HepG2 (cell line): Measurements from ENCODE around the gene DPH2. TPM values are rescaled to one million over a fixed set of nuclear protein-coding genes. Genes with fewer than 3 reads are reported as not detected.

Source experiments
- ATF7 ChIP-seq, 2 experiments: fragments of 450-650 bp in 1 of 2; sonication (generic) in 1 of 2; formaldehyde crosslinking in 1 of 2; IDR thresholded peaks; 2 replicates each; pipeline versions ENCODE4 v1.4.0 to v1.6.1; 2016 to 2020; ENCODE audit warnings: antibody characterized with exemption in 1 of 2, mild to moderate bottlenecking in 1 of 2, missing genetic modification reagents in 1 of 2
- CEBPG ChIP-seq: IDR thresholded peaks from 2 replicates; pipeline ENCODE4 v1.6.1; 2016
- CENPBD1 ChIP-seq: sonication (generic); formaldehyde crosslinking; IDR thresholded peaks from 2 replicates; pipeline ENCODE4 v1.8.0; 2022; ENCODE audit warnings: missing genetic modification reagents, low read depth, mild to moderate bottlenecking, borderline replicate concordance
- E2F1 ChIP-seq: sonication (generic); formaldehyde crosslinking; IDR thresholded peaks from 2 replicates; pipeline ENCODE4 v1.5.0; 2020; ENCODE audit warnings: missing genetic modification reagents
- GATAD1 ChIP-seq: IDR thresholded peaks from 2 replicates; pipeline ENCODE4 v1.6.1; 2016; ENCODE audit warnings: missing genetic modification reagents, missing compliant biosample characterization
- HMG20A ChIP-seq: IDR thresholded peaks from 2 replicates; pipeline ENCODE4 v1.6.1; 2016; ENCODE audit warnings: borderline replicate concordance
- HNF4G ChIP-seq, 2 experiments: sonication (generic) in 1 of 2; formaldehyde crosslinking in 1 of 2; IDR thresholded peaks; 2 replicates each; pipeline versions ENCODE4 v1.4.0 to v1.6.1; 2011 to 2020; ENCODE audit warnings: borderline replicate concordance in 2 of 2, low read depth in 2 of 2, mild to moderate bottlenecking in 2 of 2, low read length in 1 of 2, missing genetic modification reagents in 1 of 2, moderate library complexity in 1 of 2
- IKZF5 ChIP-seq: IDR thresholded peaks from 2 replicates; pipeline ENCODE4 v1.6.1; 2018; ENCODE audit warnings: missing genetic modification reagents, mild to moderate bottlenecking, missing compliant biosample characterization
- MXD3 ChIP-seq: IDR thresholded peaks from 2 replicates; pipeline ENCODE4 v1.6.1; 2016; ENCODE audit warnings: mild to moderate bottlenecking, missing biosample characterization, missing genetic modification reagents
- NFIB ChIP-seq: sonication (generic); formaldehyde crosslinking; IDR thresholded peaks from 2 replicates; pipeline ENCODE4 v1.9.0; 2021; ENCODE audit warnings: missing genetic modification reagents, mild to moderate bottlenecking, borderline replicate concordance
- PPARG ChIP-seq: conservative IDR thresholded peaks from 2 replicates; pipeline ENCODE4 v1.6.1; 2016; ENCODE audit warnings: missing biosample characterization, missing genetic modification reagents
- SP5 ChIP-seq: IDR thresholded peaks from 2 replicates; pipeline ENCODE4 v1.6.1; 2016; ENCODE audit warnings: low read depth, borderline replicate concordance
- THAP8 ChIP-seq: sonication (generic); formaldehyde crosslinking; IDR thresholded peaks from 2 replicates; pipeline ENCODE4 v1.5.1; 2020; ENCODE audit warnings: missing genetic modification reagents, mild to moderate bottlenecking, borderline replicate concordance
- ZNF138 ChIP-seq: sonication (generic); formaldehyde crosslinking; IDR thresholded peaks from 2 replicates; pipeline ENCODE4 v1.5.0; 2020; ENCODE audit warnings: mild to moderate bottlenecking, low read depth, missing genetic modification reagents
- ZNF207 ChIP-seq: fragments of 450-650 bp; IDR thresholded peaks from 2 replicates; pipeline ENCODE4 v1.6.1; 2016; ENCODE audit warnings: antibody characterized with exemption, borderline replicate concordance
- ZNF251 ChIP-seq: sonication (generic); formaldehyde crosslinking; IDR thresholded peaks from 2 replicates; pipeline ENCODE4 v1.9.0; 2021; ENCODE audit warnings: mild to moderate bottlenecking, missing genetic modification reagents
- ZNF276 ChIP-seq: sonication (generic); formaldehyde crosslinking; IDR thresholded peaks from 2 replicates; pipeline ENCODE4 v1.4.0; 2020; ENCODE audit warnings: mild to moderate bottlenecking, low read depth, missing genetic modification reagents
- ZNF484 ChIP-seq: sonication (generic); formaldehyde crosslinking; IDR thresholded peaks from 2 replicates; pipeline ENCODE4 v1.5.1; 2020; ENCODE audit warnings: mild to moderate bottlenecking, low read depth, missing genetic modification reagents, borderline replicate concordance
- ZNF670 ChIP-seq: sonication (generic); formaldehyde crosslinking; IDR thresholded peaks from 2 replicates; pipeline ENCODE4 v1.8.0; 2022; ENCODE audit warnings: mild to moderate bottlenecking, missing genetic modification reagents, borderline replicate concordance
- ZSCAN5A ChIP-seq: sonication (generic); formaldehyde crosslinking; IDR thresholded peaks from 2 replicates; pipeline ENCODE4 v1.8.0; 2022; ENCODE audit warnings: mild to moderate bottlenecking, missing genetic modification reagents, borderline replicate concordance
- polyA plus RNA-seq, 8 experiments: library from polyadenylated mRNA; depleted of rRNA in 3 of 8; stranded (reverse) in 7 of 8; unstranded in 1 of 8; fragments of >200 nt; fragmentation: Illumina TruSeq in 4 of 8; extraction: Trizol in 4 of 8; gene quantifications; 2 replicates each; pipeline versions ENCODE4 v1.2.1 to v1.2.3, GENCODE V29; 2011 to 2016; ENCODE audit warnings: low read depth in 4 of 8, missing spikeins in 1 of 8, mixed read lengths in 1 of 8; ENCODE audit not compliant: insufficient read depth in 1 of 8
- total RNA-seq, 5 experiments: library from RNA; depleted of rRNA; stranded (reverse); fragments of >200 nt; fragmentation: Illumina TruSeq; extraction: Trizol; gene quantifications; 2 replicates each; pipeline ENCODE4 v1.2.3, GENCODE V29; 2016; ENCODE audit warnings: low read depth in 1 of 5

The DPH2 gene
- total and polyA plus RNA-seq, 2 of the 13 experiments (the other 11 are each of a cell fraction or from before 2014, with no cell fraction given), result 32.2 to 38.3 TPM

GRCh38 chr1:43946236-43947060 is 23.4 kb upstream of the DPH2 start, which contains the start of gene IPO13 (continued):
- TF ChIP-seq ZSCAN5A (CRISPR knock-in tag), result 0 out of 2 replicates have a peak, but pooled peaks have one; percentile 76
- TF ChIP-seq NFIB (CRISPR knock-in tag), result no peak
- TF ChIP-seq ZNF670 (CRISPR knock-in tag), result peak; percentile 94; the same call in 1 of the 2 replicates
- peak; percentile 43; the same call in 1 of the 2 replicates for TF ChIP-seq SP5 (CRISPR knock-in tag)
- no peak for TF ChIP-seq HMG20A (CRISPR knock-in tag)
- TF ChIP-seq ZNF251 (CRISPR knock-in tag), result no peak
- TF ChIP-seq MXD3 (CRISPR knock-in tag), result peak; percentile 95
- peak; percentile 81; the same call in 1 of the 2 replicates for TF ChIP-seq IKZF5 (CRISPR knock-in tag)
- TF ChIP-seq ZNF207, result no peak
- no peak for TF ChIP-seq ZNF138 (CRISPR knock-in tag)
- TF ChIP-seq ZNF484 (CRISPR knock-in tag), result no peak
- peak; percentile 58; the same call in 1 of the 2 replicates for TF ChIP-seq ZNF276 (CRISPR knock-in tag)
- TF ChIP-seq PPARG (CRISPR knock-in tag), result peak; percentile 23; the same call in 1 of the 2 replicates
- TF ChIP-seq CENPBD1 (CRISPR knock-in tag), result no peak
- TF ChIP-seq THAP8, result 0 out of 2 replicates have a peak, but pooled peaks have one; percentile 72
- TF ChIP-seq ATF7 (IDR thresholded peaks at IDR 0.05), result no peak
- no peak for TF ChIP-seq ATF7 (CRISPR knock-in tag; IDR thresholded peaks at IDR 0.05)
- TF ChIP-seq E2F1 (CRISPR knock-in tag), result no peak
- no peak for TF ChIP-seq HNF4G (IDR thresholded peaks at IDR 0.05; ENCODE audit: borderline replicate concordance, low read depth, low read length)
- TF ChIP-seq HNF4G (CRISPR knock-in tag; IDR thresholded peaks at IDR 0.05; ENCODE audit: borderline replicate concordance, low read depth), result no peak
- no peak for TF ChIP-seq CEBPG (CRISPR knock-in tag)
- peak; percentile 85 for TF ChIP-seq GATAD1 (CRISPR knock-in tag)
